Mesothelial cell of epicardium (in vitro differentiated cells): ENCODE data around the gene ARX. TPM values are rescaled to one million over a fixed set of nuclear protein-coding genes. Genes with fewer than 3 reads are reported as not detected.

Experiments used
- DNase-seq, 2 experiments: peaks; one replicate each; pipeline ENCODE4 v3.0.0; 2021; ENCODE audit warnings: low spot score in 2 of 2; ENCODE audit not compliant: unreplicated experiment in 2 of 2
- H3K27ac Mint-ChIP-seq: 2 replicates; pipeline ENCODE4 v1.8.0; 2021; ENCODE audit warnings: mixed read lengths
- H3K27me3 Mint-ChIP-seq: 2 replicates; pipeline ENCODE4 v1.8.0; 2021; ENCODE audit warnings: low read depth, mixed read lengths
- H3K36me3 Mint-ChIP-seq: 2 replicates; pipeline ENCODE4 v1.8.0; 2021; ENCODE audit warnings: mixed read lengths
- H3K4me1 Mint-ChIP-seq: 2 replicates; pipeline ENCODE4 v1.8.0; 2021; ENCODE audit warnings: mixed read lengths
- H3K4me3 Mint-ChIP-seq: 2 replicates; pipeline ENCODE4 v1.8.0; 2021; ENCODE audit warnings: mild to moderate bottlenecking, moderate library complexity, mixed read lengths
- H3K9me3 Mint-ChIP-seq: 2 replicates; pipeline ENCODE4 v1.8.0; 2021; ENCODE audit warnings: mixed read lengths
- total RNA-seq: library from RNA; stranded (reverse); gene quantifications from 3 replicates; pipeline ENCODE4 v1.2.1, GENCODE V29; 2021
- TF ChIP-seq, protein P1 (sequence below): fragments of 200-600 bp; sonication (generic); IDR thresholded peaks from one replicate; pipeline ENCODE4 v1.5.0; 2021; ENCODE audit warnings: antibody characterized with exemption; ENCODE audit not compliant: unreplicated experiment

The ARX gene
- total RNA-seq = not detected in 3 replicates

DNA sequence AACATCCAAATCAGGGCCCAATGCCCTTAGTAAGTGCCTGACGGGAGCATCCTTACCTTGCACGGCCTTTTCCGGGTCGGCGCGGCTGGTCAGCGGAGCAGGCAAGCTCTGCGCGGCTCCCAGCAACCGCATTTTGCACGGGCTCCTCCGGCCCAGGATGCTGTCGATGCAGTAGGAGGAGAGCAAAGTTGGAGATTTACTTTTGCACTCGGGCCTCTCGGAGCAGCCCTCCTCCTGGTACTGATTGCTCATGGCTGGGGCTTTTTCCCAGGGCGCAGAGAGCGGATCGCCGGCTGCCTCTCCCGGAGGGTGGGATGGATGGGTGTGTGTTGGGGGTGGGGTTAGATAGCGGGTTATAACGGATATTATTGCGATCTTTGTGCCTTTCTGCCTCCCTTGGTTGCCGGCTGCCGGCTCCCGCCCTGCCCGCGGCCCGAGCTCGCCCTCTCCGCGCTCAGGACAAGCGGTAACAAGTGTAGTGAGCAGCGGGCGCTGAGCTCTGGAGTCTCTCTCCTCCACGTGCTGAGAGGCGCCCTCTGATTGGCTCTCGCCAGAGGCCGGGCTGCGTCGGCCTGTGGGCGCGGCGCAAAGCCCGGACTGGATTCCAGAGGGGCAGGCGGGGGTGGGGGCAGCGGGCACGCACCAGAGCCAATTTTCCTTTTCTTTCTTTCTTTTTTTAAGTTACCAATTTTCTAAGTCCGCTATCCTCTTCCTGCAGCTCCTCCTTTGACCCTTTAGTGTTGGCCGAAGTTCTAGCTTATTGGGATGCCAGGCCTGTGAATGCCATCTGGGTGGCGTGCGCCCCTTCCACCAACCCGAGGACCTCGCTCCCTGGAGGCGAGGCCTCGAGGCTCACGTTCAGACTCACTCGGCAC, at the start of gene ARX:
Gene ARX (minus strand): TSS at position 480 of the 875 bp plus-strand sequence. CDS start 228 bp downstream, at position 252.
- DNase-seq = peak; percentile 76 to 79
- Mint-ChIP-seq H3K27ac (no peak within 1 kb of the TSS), H3K4me3 (peak within 1 kb of the TSS; percentile 6)

DNA sequence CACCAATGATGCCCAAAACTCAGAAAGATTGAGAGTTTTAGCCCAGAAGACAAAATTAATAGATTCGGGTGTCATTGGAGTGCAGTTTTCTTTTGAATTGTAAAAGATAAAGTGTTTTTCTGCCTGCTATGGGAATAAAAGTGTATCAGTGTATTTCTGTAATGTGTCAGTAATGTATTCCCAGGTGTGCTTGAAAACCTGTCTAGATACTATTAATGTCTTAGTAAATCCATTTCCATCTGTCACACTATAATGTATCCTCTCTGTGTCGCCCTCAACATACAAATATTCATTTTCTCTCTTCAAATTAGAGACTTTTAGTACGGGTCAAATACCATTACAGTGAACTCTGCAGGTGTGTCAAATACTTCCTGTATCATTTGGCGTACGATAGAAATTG, 43.5 kb upstream of the ARX start:
- H3K27me3 Mint-ChIP-seq = peaks cover 13% of the 10 kb centered on the region
- DNase-seq = no peak

More for the DNA sequence above, at the start of gene ARX:
- Mint-ChIP-seq H3K27me3 (peaks cover 93% of the 10 kb centered on the region), H3K4me1 (peaks cover 23% of the 10 kb centered on the region), H3K9me3 (no peaks in the 10 kb centered on the region), H3K36me3 (no peaks in the 10 kb centered on the region)
- TF ChIP-seq, protein P1, sequence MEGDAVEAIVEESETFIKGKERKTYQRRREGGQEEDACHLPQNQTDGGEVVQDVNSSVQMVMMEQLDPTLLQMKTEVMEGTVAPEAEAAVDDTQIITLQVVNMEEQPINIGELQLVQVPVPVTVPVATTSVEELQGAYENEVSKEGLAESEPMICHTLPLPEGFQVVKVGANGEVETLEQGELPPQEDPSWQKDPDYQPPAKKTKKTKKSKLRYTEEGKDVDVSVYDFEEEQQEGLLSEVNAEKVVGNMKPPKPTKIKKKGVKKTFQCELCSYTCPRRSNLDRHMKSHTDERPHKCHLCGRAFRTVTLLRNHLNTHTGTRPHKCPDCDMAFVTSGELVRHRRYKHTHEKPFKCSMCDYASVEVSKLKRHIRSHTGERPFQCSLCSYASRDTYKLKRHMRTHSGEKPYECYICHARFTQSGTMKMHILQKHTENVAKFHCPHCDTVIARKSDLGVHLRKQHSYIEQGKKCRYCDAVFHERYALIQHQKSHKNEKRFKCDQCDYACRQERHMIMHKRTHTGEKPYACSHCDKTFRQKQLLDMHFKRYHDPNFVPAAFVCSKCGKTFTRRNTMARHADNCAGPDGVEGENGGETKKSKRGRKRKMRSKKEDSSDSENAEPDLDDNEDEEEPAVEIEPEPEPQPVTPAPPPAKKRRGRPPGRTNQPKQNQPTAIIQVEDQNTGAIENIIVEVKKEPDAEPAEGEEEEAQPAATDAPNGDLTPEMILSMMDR = no peak

DNA sequence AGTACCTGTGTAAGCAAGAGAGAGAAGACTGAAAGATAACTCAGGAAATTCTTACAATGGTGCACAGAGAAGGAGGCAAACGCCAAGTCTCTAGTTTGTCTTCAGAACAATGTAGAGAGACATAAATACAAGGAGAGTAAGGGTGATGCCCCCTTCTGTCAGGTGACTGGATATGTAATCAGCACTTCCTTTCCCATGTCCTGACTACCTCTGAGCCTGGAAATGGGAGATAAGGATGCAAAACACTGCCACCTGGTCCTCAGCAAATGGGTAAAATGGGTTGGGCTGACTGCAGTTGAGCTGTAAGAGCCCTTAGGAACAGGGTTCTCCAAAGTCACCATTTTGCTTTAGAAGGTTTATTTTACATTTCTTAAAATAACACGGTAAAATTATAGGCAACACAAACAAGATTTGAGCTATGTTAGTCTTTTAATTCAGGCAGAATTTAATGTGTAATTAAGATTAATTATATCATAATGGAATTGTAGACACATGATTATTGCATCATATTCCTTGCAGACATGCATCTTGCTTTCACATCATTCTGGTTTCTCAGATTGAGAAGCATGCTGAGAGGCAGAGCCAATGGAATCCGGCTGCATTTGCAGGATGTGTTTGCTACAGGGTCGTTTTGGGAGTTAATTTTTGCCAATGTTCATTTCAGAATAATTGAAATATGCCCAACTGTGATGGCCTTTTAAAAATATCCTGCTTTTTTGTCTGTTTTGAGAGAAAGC, 37.2 kb upstream of the ARX start:
- no peak overlapping the region for H3K27ac Mint-ChIP-seq
- TF ChIP-seq, protein P1 = no peak
- H3K27me3 Mint-ChIP-seq = peaks cover 36% of the 10 kb centered on the region
- peaks cover 5% of the 10 kb centered on the region for H3K9me3 Mint-ChIP-seq
- H3K4me3 Mint-ChIP-seq = no peak overlapping the region
- DNase-seq = no peak
- H3K36me3 Mint-ChIP-seq = no peaks in the 10 kb centered on the region
- H3K4me1 Mint-ChIP-seq = peaks cover 4% of the 10 kb centered on the region

More for the DNA sequence above, 43.5 kb upstream of the ARX start:
- H3K27ac Mint-ChIP-seq = no peak overlapping the region
- TF ChIP-seq, protein P1 = no peak
- H3K36me3 Mint-ChIP-seq = no peaks in the 10 kb centered on the region
- H3K4me1 Mint-ChIP-seq = no peaks in the 10 kb centered on the region
- no peak overlapping the region for H3K4me3 Mint-ChIP-seq
- peaks cover 5% of the 10 kb centered on the region for H3K9me3 Mint-ChIP-seq

DNA sequence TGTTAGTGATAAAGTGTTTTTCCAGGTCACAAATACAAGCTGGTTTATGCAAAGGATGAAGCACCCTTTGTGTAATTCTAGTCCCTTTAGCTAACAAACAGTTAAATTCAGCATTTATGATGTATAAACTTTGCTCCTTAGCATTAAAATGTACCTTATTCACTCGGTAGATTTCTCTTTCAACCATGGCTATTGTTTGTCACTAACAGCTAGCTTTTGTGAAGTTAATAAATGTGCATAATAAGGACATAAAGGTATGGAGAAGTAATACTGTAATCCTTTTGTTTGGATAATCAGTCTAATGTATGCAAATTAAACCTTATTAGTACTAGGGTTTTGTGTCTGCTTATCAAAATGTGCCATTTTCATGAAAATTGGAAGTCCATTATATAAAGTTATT, 34.2 kb upstream of the ARX start:
- H3K4me3 Mint-ChIP-seq = no peak overlapping the region
- no peak for DNase-seq
- TF ChIP-seq, protein P1 = no peak
- H3K36me3 Mint-ChIP-seq = no peaks in the 10 kb centered on the region
- H3K9me3 Mint-ChIP-seq = no peaks in the 10 kb centered on the region
- H3K27ac Mint-ChIP-seq = no peak overlapping the region
- peaks cover 46% of the 10 kb centered on the region for H3K27me3 Mint-ChIP-seq
- H3K4me1 Mint-ChIP-seq = peaks cover 4% of the 10 kb centered on the region

DNA sequence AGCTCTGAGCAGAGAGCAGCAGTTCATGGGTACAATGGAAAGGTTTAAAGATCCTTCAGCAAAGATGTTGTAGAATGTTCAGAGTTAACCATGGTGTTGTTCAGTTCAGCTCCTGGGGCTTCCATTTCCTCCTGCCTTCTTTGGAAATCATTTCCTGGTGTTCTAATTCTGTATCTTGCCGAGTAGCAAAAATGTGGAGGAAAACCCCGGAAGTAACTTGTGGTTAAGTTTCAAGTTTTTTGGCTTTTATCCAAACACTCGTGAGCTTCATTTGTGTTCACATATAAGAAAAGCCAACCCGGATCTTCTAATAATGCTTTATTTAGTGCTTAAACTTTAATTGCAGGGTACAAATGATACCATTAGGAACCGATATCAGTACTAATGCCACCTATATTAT, 33.6 kb upstream of the ARX start:
- DNase-seq = no peak
- Mint-ChIP-seq H3K4me1 (peaks cover 4% of the 10 kb centered on the region), H3K27ac (no peak overlapping the region), H3K27me3 (peaks cover 50% of the 10 kb centered on the region), H3K9me3 (no peaks in the 10 kb centered on the region), H3K36me3 (no peaks in the 10 kb centered on the region), H3K4me3 (no peak overlapping the region)
- TF ChIP-seq, protein P1 = no peak
